Stomach (tissue), 9 donors: ENCODE results near the gene CDC42SE1. TPM values are rescaled to one million over a fixed set of nuclear protein-coding genes. Genes with fewer than 3 reads are reported as not detected.

Experiments used
- DNase-seq, 2 donors: peaks; one replicate each; pipeline versions ENCODE4 v3.0.0 to v3.0.0-alpha.2; 2013 to 2019
- H3K27ac ChIP-seq, 5 donors: fragments of 200-600 bp in 4 of 5; sonication (generic) in 4 of 5; one replicate each; pipeline ENCODE4 v1.5.1; 2013 to 2019; ENCODE audit warnings: mild to moderate bottlenecking in 1 of 5, moderate library complexity in 1 of 5
- H3K27me3 ChIP-seq, 3 donors: fragments of 200-600 bp; sonication (generic); one replicate each; pipeline ENCODE4 v1.5.1; 2017 to 2019; ENCODE audit warnings: mixed run types in 1 of 3
- H3K36me3 ChIP-seq, 4 donors: fragments of 200-600 bp; sonication (generic); 1 replicate in 3 of 4; 2 replicates in 1 of 4; pipeline ENCODE4 v1.5.1; 2016 to 2019
- H3K4me1 ChIP-seq, 4 donors: fragments of 200-600 bp; sonication (generic); one replicate each; pipeline ENCODE4 v1.5.1; 2016 to 2019
- H3K4me3 ChIP-seq, 4 donors: fragments of 200-600 bp; sonication (generic) in 3 of 4; one replicate each; pipeline ENCODE4 v1.5.1; 2016 to 2019; ENCODE audit warnings: mild to moderate bottlenecking in 1 of 4
- H3K9me3 ChIP-seq, 4 donors: fragments of 200-600 bp; sonication (generic); one replicate each; pipeline ENCODE4 v1.5.1; 2016 to 2019
- CTCF ChIP-seq, 7 experiments: fragments of 450-650 bp in 4 of 7; fragments of 200-600 bp in 3 of 7; sonication (generic) in 3 of 7; IDR thresholded peaks; one replicate each; pipeline ENCODE4 v1.5.1; 2016 to 2019; ENCODE audit warnings: antibody characterized with exemption in 7 of 7, control low read depth in 2 of 7, mild to moderate bottlenecking in 1 of 7
- EP300 ChIP-seq: sonication (generic); formaldehyde crosslinking; IDR thresholded peaks from one replicate; pipeline ENCODE4 v1.6.1; 2017; ENCODE audit warnings: antibody characterized with exemption
- POLR2A ChIP-seq, 4 donors: fragments of 450-650 bp; IDR thresholded peaks; one replicate each; pipeline ENCODE4 v1.6.1; 2016; ENCODE audit warnings: antibody characterized with exemption in 4 of 4, control low read depth in 2 of 4, mild to moderate bottlenecking in 1 of 4, moderate library complexity in 1 of 4
- POLR2AphosphoS5 ChIP-seq, 3 donors: sonication (generic); formaldehyde crosslinking; IDR thresholded peaks; one replicate each; pipeline ENCODE4 v1.6.1; 2016; ENCODE audit warnings: antibody characterized with exemption in 3 of 3
- WGBS, 5 donors: extraction: QIAGEN DNeasy Blood & Tissue Kit in 3 of 5; methylation state at CpG; one replicate each; pipeline versions ENCODE4 v1.1.5 to v1.1.7; 2013 to 2018; 5-methylcytosine and 5-hydroxymethylcytosine counted together
- intact Hi-C: fragments of 100-400 bp; cut with DNase I; formaldehyde crosslinking; loops from one replicate; pipeline ENCODE4 v1.15.1; 2023; ENCODE audit warnings: low total_unique reads
- polyA plus RNA-seq, 3 donors: library from polyadenylated mRNA; stranded (reverse); fragments of 200-250 nt; gene quantifications; one replicate each; pipeline ENCODE4 v1.2.3, GENCODE V29; 2013
- total RNA-seq, 5 donors: library from RNA; depleted of rRNA; stranded (reverse); fragments of >200 nt; gene quantifications; one replicate each; pipeline versions ENCODE4 v1.1.0 to v1.2.3, GENCODE V29; 2014 to 2016
- donor health status: healthy with polysubstance abuse.
- donor health status: Bipolar disorder and iron deficiency.
- donor health status: healthy.

Gene CDC42SE1
- total and polyA plus RNA-seq, 8 donors, result 28.1 to 90.3 (median 48.1) TPM

- H3K36me3 ChIP-seq, result peaks cover 37 to 74% (median 68%) of the 10 kb centered on the region in 4 donors
- H3K9me3 ChIP-seq, result no peaks in the 10 kb centered on the region
- peaks cover 0 to 17% (median 4%) of the 10 kb centered on the region in 4 donors for H3K4me1 ChIP-seq
- WGBS, 5 donors, result 20 to 28% (median 23%) methylated on average over 5 to 6 of the region's 6 CpGs
- no peak overlapping the region for H3K4me3 ChIP-seq
- intact Hi-C loops, result loop anchor here (10.0 kb wide), 1 partner anchor 130 kb away; the partner anchor contains the start of gene TNFAIP8L2
- TF ChIP-seq CTCF (IDR thresholded peaks at IDR 0.05) (peak in 5 of 7 experiments; percentile 52 to 74 (median 65)), EP300 (no peak), POLR2A (IDR thresholded peaks at IDR 0.05) (no peak), POLR2AphosphoS5 (IDR thresholded peaks at IDR 0.05) (peak in 1 of 3 donors; percentile 42)
- peak overlapping the region in 1 of 5 donors; percentile 57 for H3K27ac ChIP-seq
- peak; percentile 86 to 90 for DNase-seq
- no peaks in the 10 kb centered on the region for H3K27me3 ChIP-seq
Measured at GRCh38 chr1:151024540-151025146, 34.8 kb downstream of the CDC42SE1 start.

GRCh38 chr1:151013518-151013917, 45.9 kb downstream of the CDC42SE1 start:
- no peaks in the 10 kb centered on the region for H3K27me3 ChIP-seq
- TF ChIP-seq POLR2AphosphoS5 (IDR thresholded peaks at IDR 0.05) (peak in 1 of 3 donors; percentile 35), CTCF (IDR thresholded peaks at IDR 0.05) (peak in 1 of 7 experiments; percentile 26), POLR2A (IDR thresholded peaks at IDR 0.05) (no peak), EP300 (no peak)
- peak overlapping the region; percentile 48 to 64 (median 56) for H3K27ac ChIP-seq
- intact Hi-C loops, result no loop called here
- peak; percentile 63 to 86 for DNase-seq
- WGBS, 5 donors, result 20 to 33% (median 27%) methylated on average over 2 of the region's 2 CpGs
- H3K36me3 ChIP-seq, result peaks cover 0 to 19% (median 11%) of the 10 kb centered on the region in 4 donors
- no peaks in the 10 kb centered on the region for H3K9me3 ChIP-seq
- H3K4me3 ChIP-seq, result no peak overlapping the region
- H3K4me1 ChIP-seq, result peaks cover 28 to 56% (median 43%) of the 10 kb centered on the region in 4 donors

DNA sequence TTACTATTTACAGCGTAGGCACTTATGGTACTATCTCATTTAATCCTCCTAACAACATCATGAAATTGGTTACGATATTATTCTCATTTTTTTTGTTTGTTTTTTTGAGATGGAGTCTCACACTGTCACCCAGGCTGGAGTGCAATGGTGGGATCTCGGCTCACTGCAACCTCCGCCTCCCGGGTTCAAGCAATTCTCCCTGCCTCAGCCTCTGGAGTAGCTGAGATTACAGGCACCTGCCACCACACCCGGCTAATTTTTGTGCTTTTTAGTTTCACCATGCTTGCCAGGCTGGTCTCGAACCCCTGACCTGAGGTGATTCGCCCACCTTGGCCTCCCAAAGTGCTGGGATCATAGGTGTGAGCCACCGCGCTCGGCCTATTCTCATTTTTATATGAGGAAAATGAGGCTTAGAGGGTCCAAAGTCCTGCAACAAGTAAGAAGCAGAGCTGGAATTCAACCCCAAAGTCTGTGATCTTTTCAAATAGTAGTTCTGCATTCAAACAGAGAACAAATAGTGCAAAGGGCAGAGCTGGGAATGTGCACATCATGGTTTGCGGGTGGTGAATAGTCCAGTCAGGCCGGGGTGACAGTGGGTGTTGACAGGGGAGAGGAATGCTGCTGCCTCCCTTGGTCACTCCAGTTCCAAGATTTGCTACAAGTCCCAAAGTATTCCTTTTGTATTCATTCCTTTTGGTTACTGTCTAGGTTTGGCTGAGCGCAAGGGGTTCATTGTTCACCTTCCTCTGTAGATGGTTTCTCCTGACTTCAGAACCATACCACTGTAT, 46.5 kb downstream of the CDC42SE1 start:
- intact Hi-C loops, result no loop called here
- H3K27ac ChIP-seq, result peak overlapping the region; percentile 48 to 64 (median 56)
- H3K36me3 ChIP-seq, result peaks cover 0 to 14% (median 5%) of the 10 kb centered on the region in 4 donors
- whole genome bisulfite sequencing, 5 donors, result 61 to 77% (median 67%) methylated on average over 14 of the region's 14 CpGs
- DNase-seq, result peak in 1 of 2 donors; percentile 60
- H3K27me3 ChIP-seq, result no peaks in the 10 kb centered on the region
- peaks cover 30 to 57% (median 45%) of the 10 kb centered on the region in 4 donors for H3K4me1 ChIP-seq
- TF ChIP-seq EP300 (no peak), POLR2A (IDR thresholded peaks at IDR 0.05) (no peak), POLR2AphosphoS5 (IDR thresholded peaks at IDR 0.05) (no peak), CTCF (IDR thresholded peaks at IDR 0.05) (no peak)
- H3K4me3 ChIP-seq, result no peak overlapping the region
- H3K9me3 ChIP-seq, result no peaks in the 10 kb centered on the region

DNA sequence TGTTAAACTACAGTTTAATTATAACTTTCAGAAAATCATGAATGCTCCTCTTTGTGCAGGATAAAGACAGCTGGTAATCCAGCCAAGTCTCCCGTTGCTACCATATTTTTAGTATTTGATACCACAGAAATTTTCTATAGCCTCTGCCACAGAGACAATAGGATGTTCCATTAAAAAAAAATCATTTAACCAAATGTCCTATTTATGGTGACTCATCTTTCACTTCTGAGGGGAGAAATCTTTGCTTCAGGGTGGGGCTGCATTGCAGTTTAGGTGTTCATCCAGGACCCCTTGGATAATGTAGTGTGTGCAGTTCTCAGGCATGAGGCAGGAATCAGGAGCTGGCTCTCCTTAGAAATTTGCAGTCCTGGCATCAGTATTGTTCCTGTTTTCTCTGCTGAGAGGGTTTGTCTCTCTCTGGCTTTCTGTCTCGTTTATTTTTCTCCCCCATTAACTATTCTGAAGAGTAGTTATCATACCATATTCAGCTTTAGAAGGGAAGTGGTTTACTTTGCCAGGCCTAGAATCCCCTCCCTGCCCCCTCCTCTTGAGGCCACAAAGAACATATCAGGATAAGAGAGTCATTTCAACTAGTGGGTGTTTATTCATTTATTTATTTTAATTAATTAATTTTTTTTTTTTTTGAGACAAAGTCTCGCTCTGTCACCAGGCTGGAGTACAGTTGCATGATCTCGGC, 48.1 kb downstream of the CDC42SE1 start:
- Histone ChIP-seq H3K36me3 (peaks cover 0 to 6% (median 0%) of the 10 kb centered on the region in 4 donors), H3K27ac (peak overlapping the region in 2 of 5 donors; percentile 36 to 64), H3K4me1 (peaks cover 41 to 70% (median 56%) of the 10 kb centered on the region in 4 donors), H3K9me3 (no peaks in the 10 kb centered on the region), H3K4me3 (no peak overlapping the region), H3K27me3 (no peaks in the 10 kb centered on the region)
- DNase-seq, result no peak
- 55 to 67% (median 63%) methylated on average over 4 of the region's 4 CpGs for WGBS, 5 donors
- TF ChIP-seq CTCF (IDR thresholded peaks at IDR 0.05), result no peak
- no peak for TF ChIP-seq EP300
- TF ChIP-seq POLR2A (IDR thresholded peaks at IDR 0.05), result no peak
- no peak for TF ChIP-seq POLR2AphosphoS5 (IDR thresholded peaks at IDR 0.05)
- intact Hi-C loops, result no loop called here
